HG03045 (cell line): ENCODE data around the gene TBCD.

Source experiments
- ATAC-seq: cut with Tn5 transposase; IDR thresholded peaks from one replicate; pipeline ENCODE4 v1.9.1; 2021; ENCODE audit warnings: mild to moderate bottlenecking, moderate library complexity; ENCODE audit not compliant: unreplicated experiment

The TBCD gene

GRCh38 chr17:82808006-82808405, 56.1 kb downstream of the TBCD start:
- ATAC-seq: no peak

GRCh38 chr17:82808921-82809905, 57.3 kb downstream of the TBCD start:
- ATAC-seq: no peak

GRCh38 chr17:82810644-82811430, 59.0 kb downstream of the TBCD start:
- no peak for ATAC-seq

GRCh38 chr17:82812058-82812457, 60.2 kb downstream of the TBCD start:
- no peak for ATAC-seq

- no peak for ATAC-seq
Measured at GRCh38 chr17:82812601-82813000, 60.7 kb downstream of the TBCD start.

GRCh38 chr17:82813299-82814051, 61.6 kb downstream of the TBCD start:
- no peak for ATAC-seq

- no peak for ATAC-seq
Measured at GRCh38 chr17:82814834-82815233, 63.0 kb downstream of the TBCD start.

GRCh38 chr17:82815354-82815753, 63.5 kb downstream of the TBCD start:
- no peak for ATAC-seq

GRCh38 chr17:82815790-82816305, 64.0 kb downstream of the TBCD start:
- ATAC-seq: no peak

GRCh38 chr17:82816358-82816757, 64.5 kb downstream of the TBCD start:
- ATAC-seq: no peak

- no peak for ATAC-seq
Measured at GRCh38 chr17:82817947-82818346, 66.1 kb downstream of the TBCD start.

- ATAC-seq: no peak
Measured at GRCh38 chr17:82820278-82821251, 68.7 kb downstream of the TBCD start.

GRCh38 chr17:82821554-82821953, 69.7 kb downstream of the TBCD start:
- ATAC-seq: no peak

GRCh38 chr17:82822281-82822680, 70.4 kb downstream of the TBCD start:
- ATAC-seq: no peak

- no peak for ATAC-seq
Measured at GRCh38 chr17:82823004-82823403, 71.1 kb downstream of the TBCD start.

GRCh38 chr17:82825540-82826124, 73.8 kb downstream of the TBCD start:
- no peak for ATAC-seq

GRCh38 chr17:82826211-82826610, 74.3 kb downstream of the TBCD start:
- ATAC-seq: no peak

- ATAC-seq: no peak
Measured at GRCh38 chr17:82826956-82827355, 75.1 kb downstream of the TBCD start.

GRCh38 chr17:82828875-82829487, 77.1 kb downstream of the TBCD start:
- no peak for ATAC-seq
